Measurements from ENCODE around the gene IGFBP3.
A peak's percentile ranks its signal among the peaks of the same experiment; 100 is the strongest.

The IGFBP3 gene

GRCh38 chr7:45919231-45919784 is 1.8 kb downstream of the IGFBP3 start:
- DNase-seq (ENCODE audit: low spot score): no peak
- in situ Hi-C loops (cut with MboI; ENCODE audit: low sequenced_read_pairs, unreplicated experiment): loop anchor here (25.0 kb wide), 2 partner anchors 1168 to 1268 kb away; no protein-coding TSS in a partner anchor

GRCh38 chr7:45918556-45918955 is 2.5 kb downstream of the IGFBP3 start:
- DNase-seq (ENCODE audit: low spot score): no peak
- in situ Hi-C loops (cut with MboI; ENCODE audit: low sequenced_read_pairs, unreplicated experiment): loop anchor here (25.0 kb wide), 2 partner anchors 1169 to 1269 kb away; no protein-coding TSS in a partner anchor
- no peak for TF ChIP-seq CTCF (IDR thresholded peaks at IDR 0.05; ENCODE audit: borderline replicate concordance, control extremely low read depth, extremely low read depth, insufficient read depth, missing control alignments)

More at GRCh38 chr7:45919231-45919784, 1.8 kb downstream of the IGFBP3 start:
- no peak for TF ChIP-seq CTCF (IDR thresholded peaks at IDR 0.05; ENCODE audit: borderline replicate concordance, control extremely low read depth, extremely low read depth, insufficient read depth, missing control alignments)

GRCh38 chr7:45917658-45918057 is 3.4 kb downstream of the IGFBP3 start:
- peak; percentile 85 for DNase-seq (ENCODE audit: low spot score)
- TF ChIP-seq CTCF (IDR thresholded peaks at IDR 0.05; ENCODE audit: borderline replicate concordance, control extremely low read depth, extremely low read depth, insufficient read depth, missing control alignments): peak; percentile 93
- in situ Hi-C loops (cut with MboI; ENCODE audit: low sequenced_read_pairs, unreplicated experiment): loop anchor here (25.0 kb wide), 2 partner anchors 1170 to 1270 kb away; no protein-coding TSS in a partner anchor

GRCh38 chr7:45917064-45917463 is 4.0 kb downstream of the IGFBP3 start:
- DNase-seq (ENCODE audit: low spot score): no peak
- TF ChIP-seq CTCF (IDR thresholded peaks at IDR 0.05; ENCODE audit: borderline replicate concordance, control extremely low read depth, extremely low read depth, insufficient read depth, missing control alignments): no peak
- in situ Hi-C loops (cut with MboI; ENCODE audit: low sequenced_read_pairs, unreplicated experiment): loop anchor here (25.0 kb wide), 2 partner anchors 1170 to 1270 kb away; no protein-coding TSS in a partner anchor

- in situ Hi-C loops (cut with MboI; ENCODE audit: low sequenced_read_pairs, unreplicated experiment): loop anchor here (25.0 kb wide), 2 partner anchors 1172 to 1272 kb away; no protein-coding TSS in a partner anchor
- TF ChIP-seq CTCF (IDR thresholded peaks at IDR 0.05; ENCODE audit: borderline replicate concordance, control extremely low read depth, extremely low read depth, insufficient read depth, missing control alignments): no peak
- no peak for DNase-seq (ENCODE audit: low spot score)
Measured at GRCh38 chr7:45915606-45916005, 5.5 kb downstream of the IGFBP3 start.

- no peak for TF ChIP-seq CTCF (IDR thresholded peaks at IDR 0.05; ENCODE audit: borderline replicate concordance, control extremely low read depth, extremely low read depth, insufficient read depth, missing control alignments)
- in situ Hi-C loops (cut with MboI; ENCODE audit: low sequenced_read_pairs, unreplicated experiment): loop anchor here (25.0 kb wide), 2 partner anchors 1172 to 1272 kb away; no protein-coding TSS in a partner anchor
- DNase-seq (ENCODE audit: low spot score): no peak
Measured at GRCh38 chr7:45914911-45915310, 6.2 kb downstream of the IGFBP3 start.
